K562 (cell line): ENCODE measurements around the gene CCDC187. TPM values are rescaled to one million over a fixed set of nuclear protein-coding genes. Genes with fewer than 3 reads are reported as not detected.

Experiments used
- ATAC-seq: fragments of 200-7000 bp; cut with Tn5 transposase; 3 replicates; pipeline ENCODE4 v1.9.1; 2020; ENCODE audit warnings: moderate library complexity
- BruUV-seq: library from RNA; stranded (reverse); fragments of 400-500 nt; replicated peaks from 2 replicates; lab custom pipeline; 2021; lab: Mats Ljungman, UMichigan
- CTCF ChIA-PET: fragments of 300-600 bp; formaldehyde crosslinking; extraction: SDS; loops from one replicate; lab custom pipeline; 2021; ENCODE audit warnings: low intra/inter-chr PET ratio; lab: Yijun Ruan, JAX
- POLR2A ChIA-PET: fragments of 300-600, 350-650 bp; sonication (Branson Sonifier 250); formaldehyde crosslinking; extraction: SDS; loops from one replicate; lab custom pipeline; 2021; ENCODE audit warnings: antibody characterized with exemption, inconsistent platforms; lab: Yijun Ruan, JAX
- DNase-seq, 4 experiments: peaks; one replicate each; pipeline versions ENCODE4 v3.0.0 to v3.0.0-alpha.2; 2011 to 2018; ENCODE audit warnings: low spot score in 3 of 4, mixed read lengths in 3 of 4; ENCODE audit errors: extremely low read depth in 1 of 4
- FAIRE-seq: peaks from 2 replicates; lab custom pipeline; 2011; peaks lifted over from hg19 to GRCh38; lab: Jason Lieb, UNC
- H2AFZ ChIP-seq: 2 replicates; pipeline ENCODE4 v1.6.0; 2011; ENCODE audit warnings: low read depth, low read length, control low read depth, inconsistent platforms
- H3K27ac ChIP-seq: fragments of 200-600 bp; 3 replicates; pipeline ENCODE4 v1.8.0; 2011; ENCODE audit warnings: low read depth, mild to moderate bottlenecking, control low read depth, inconsistent platforms, low read length, moderate library complexity, mixed read lengths; ENCODE audit errors: extremely low read depth
- H3K27me3 ChIP-seq, 2 experiments: fragments of 300-600 bp in 1 of 2; 2 replicates in 1 of 2; 3 replicates in 1 of 2; pipeline versions ENCODE4 v1.6.0 to v1.8.0; 2011; ENCODE audit warnings: inconsistent platforms in 2 of 2, low read length in 2 of 2, mild to moderate bottlenecking in 1 of 2, mixed read lengths in 1 of 2, moderate library complexity in 1 of 2; ENCODE audit not compliant: control insufficient read depth in 2 of 2, insufficient read depth in 2 of 2
- H3K36me3 ChIP-seq: fragments of 300-600 bp; 3 replicates; pipeline ENCODE4 v1.8.0; 2011; ENCODE audit warnings: mild to moderate bottlenecking, low read length, inconsistent platforms; ENCODE audit not compliant: control insufficient read depth, insufficient read depth
- H3K4me1 ChIP-seq, 2 experiments: fragments of 200-600 bp in 1 of 2; replicated peaks in 1 of 2; 2 replicates in 1 of 2; 3 replicates in 1 of 2; pipeline versions ENCODE4 v1.5.1 to v1.8.0; 2011; ENCODE audit warnings: inconsistent platforms in 2 of 2, low read length in 2 of 2, mild to moderate bottlenecking in 1 of 2, mixed read lengths in 1 of 2, moderate library complexity in 1 of 2; ENCODE audit not compliant: control insufficient read depth in 2 of 2, insufficient read depth in 2 of 2
- H3K4me2 ChIP-seq: 2 replicates; pipeline ENCODE4 v1.6.1; 2011; ENCODE audit warnings: low read length, control low read depth, inconsistent platforms, mixed read lengths; ENCODE audit not compliant: insufficient read depth
- H3K4me3 ChIP-seq: fragments of 200-600 bp; sonication (generic), shearing (Covaris generic); 2 replicates; pipeline ENCODE4 v1.5.1; 2016; ENCODE audit warnings: control low read depth, inconsistent platforms
- H3K79me2 ChIP-seq: fragments of 200-600 bp; 3 replicates; pipeline ENCODE4 v1.8.0; 2011; ENCODE audit warnings: low read length, inconsistent platforms; ENCODE audit not compliant: control insufficient read depth, insufficient read depth
- H3K9ac ChIP-seq, 2 experiments: 2 replicates each; pipeline versions ENCODE4 v1.6.0 to v1.6.1; 2011; ENCODE audit warnings: low read depth in 2 of 2, low read length in 2 of 2, control low read depth in 1 of 2, inconsistent platforms in 1 of 2, mild to moderate bottlenecking in 1 of 2, mixed read lengths in 1 of 2; ENCODE audit not compliant: insufficient read depth in 1 of 2
- H3K9me1 ChIP-seq: one replicate; pipeline ENCODE4 v1.6.0; 2011; ENCODE audit warnings: inconsistent platforms, mild to moderate bottlenecking, low read length, moderate library complexity; ENCODE audit not compliant: control insufficient read depth, insufficient read depth
- H3K9me3 ChIP-seq: replicated peaks from 2 replicates; pipeline ENCODE4 v1.5.1; 2011; ENCODE audit warnings: low read depth, low read length, inconsistent platforms; ENCODE audit not compliant: control insufficient read depth, insufficient read depth
- H4K20me1 ChIP-seq: replicated peaks from 2 replicates; pipeline ENCODE4 v1.6.1; 2011; ENCODE audit warnings: low read length, inconsistent platforms, mixed read lengths; ENCODE audit not compliant: control insufficient read depth, insufficient read depth
- ARID3B ChIP-seq: fragments of 250-450 bp; sonication (Bioruptor Pico); IDR thresholded peaks from 2 replicates; pipeline ENCODE4 v1.4.0; 2020; ENCODE audit warnings: borderline replicate concordance
- MAFF ChIP-seq: IDR thresholded peaks from 2 replicates; pipeline ENCODE4 v1.6.1; 2012; ENCODE audit warnings: low read length, improper control_type of control experiment
- NFIC ChIP-seq: fragments of 450-650 bp; IDR thresholded peaks from 2 replicates; pipeline ENCODE4 v1.6.1; 2017; ENCODE audit warnings: mild to moderate bottlenecking, inconsistent platforms
- XRCC5 ChIP-seq: fragments of 200-400 bp; formaldehyde crosslinking; IDR thresholded peaks from 2 replicates; pipeline ENCODE4 v1.6.1; 2017; ENCODE audit warnings: low read depth, mild to moderate bottlenecking, low read length
- ZMIZ1 ChIP-seq, 2 experiments: fragments of 150-350 bp in 1 of 2; IDR thresholded peaks; 2 replicates each; pipeline ENCODE4 v1.6.1; 2012 to 2016; ENCODE audit warnings: low read depth in 2 of 2, low read length in 2 of 2, mild to moderate bottlenecking in 1 of 2, moderate library complexity in 1 of 2
- ZNF407 ChIP-seq: fragments of 450-650 bp; IDR thresholded peaks from 2 replicates; pipeline ENCODE4 v1.6.1; 2016; ENCODE audit warnings: low read depth
- WGBS: fragments of 100-300 bp; shearing (Covaris generic); methylation state at CpG from one replicate; pipeline ENCODE4 v1.1.6; 2016; ENCODE audit warnings: low coverage, mixed read lengths; ENCODE audit not compliant: insufficient coverage; ENCODE audit errors: missing lambda C conversion rate; 5-methylcytosine and 5-hydroxymethylcytosine counted together
- in situ Hi-C: fragments of 300-500 bp; cut with MboI; formaldehyde crosslinking; loops from 4 replicates; pipeline ENCODE4 v1.15.0; 2018; ENCODE audit warnings: inconsistent platforms, mixed read lengths
- intact Hi-C: fragments of 100-400 bp; cut with micrococcal nuclease; formaldehyde crosslinking; loops from 2 replicates; pipeline ENCODE4 v1.14.2; 2022
- polyA plus RNA-seq, 8 experiments: library from polyadenylated mRNA; depleted of rRNA in 4 of 8; stranded (reverse) in 5 of 8; unstranded in 3 of 8; fragments of >200 nt; fragmentation: Nextera tagmentation in 2 of 8; fragmentation: Illumina TruSeq in 1 of 8; extraction: Ambion mirVana in 2 of 8; extraction: Trizol in 1 of 8; gene quantifications; 2 replicates each; pipeline versions ENCODE4 v1.2.1 to v1.2.3, GENCODE V29; 2011 to 2014; ENCODE audit warnings: inconsistent platforms in 1 of 8, missing spikeins in 1 of 8
- total RNA-seq, 7 experiments: library from RNA; depleted of rRNA in 6 of 7; stranded (reverse); fragments of >200 nt in 6 of 7; fragmentation: Illumina TruSeq in 2 of 7; extraction: Trizol in 2 of 7; gene quantifications; 2 replicates each; pipeline versions ENCODE4 v1.2.1 to v1.2.3, GENCODE V29; 2011 to 2021; ENCODE audit warnings: low replicate concordance in 1 of 7

Gene CCDC187
- total and polyA plus RNA-seq, 9 of the 15 experiments (the other 6 are each of a cell fraction or from before 2014, with no cell fraction given), result not detected

GRCh38 chr9:136323371-136323789 is 19.5 kb upstream of the CCDC187 start (continued):
- no peak for TF ChIP-seq ARID3B (CRISPR knock-in tag)
- TF ChIP-seq ZMIZ1 (IDR thresholded peaks at IDR 0.05; ENCODE audit: low read depth in 2 of 2, low read length in 2 of 2), result no peak

- Histone ChIP-seq H3K4me2 (no peak overlapping the region), H3K36me3 (no peaks in the 10 kb centered on the region), H3K9me1 (no peaks in the 10 kb centered on the region), H3K9ac (peak overlapping the region in 1 of 2 experiments; percentile 48; a peak in 1 of 4 replicates), H3K27me3 (peaks cover 19 to 40% of the 10 kb centered on the region in 2 experiments; a peak in 4 of 5 replicates), H4K20me1 (no peaks in the 10 kb centered on the region; the same call in none of the 2 replicates), H3K27ac (no peak overlapping the region), H3K9me3 (no peaks in the 10 kb centered on the region), H2AFZ (no peak overlapping the region), H3K79me2 (no peaks in the 10 kb centered on the region), H3K4me1 (peaks cover under 1 to 65% of the 10 kb centered on the region in 2 experiments; a peak in 4 of 5 replicates), H3K4me3 (no peak overlapping the region)
- POLR2A ChIA-PET, result interaction anchor here (0.7 to 1.9 kb wide), 4 partner anchors 10 to 363 kb away, joined by 3 to 6 read pairs (median 3); no protein-coding TSS in a partner anchor
- ATAC-seq, result 0 out of 3 replicates have a peak, but pooled peaks have one; percentile 5
- no peak for DNase-seq
- in situ Hi-C loops (no loop called here), intact Hi-C loops (no loop called here)
- no peak for FAIRE-seq
- 37% methylated on average over 15 of the region's 23 CpGs for WGBS
- CTCF ChIA-PET, result no interaction called here
- no TSS peak for BruUV-seq
- no peak for TF ChIP-seq XRCC5
- TF ChIP-seq ZNF407, result no peak
- TF ChIP-seq MAFF, result no peak
- no peak for TF ChIP-seq NFIC
Observed at GRCh38 chr9:136322756-136323330, 18.9 kb upstream of the CCDC187 start.
